ENCODE measurements around the gene PAGE2B.

- TF ChIP-seq POLR2AphosphoS5 (IDR thresholded peaks at IDR 0.05) (no peak), CTCF (IDR thresholded peaks at IDR 0.05) (peak in 5 of 7 experiments; percentile 39 to 79 (median 51)), EP300 (IDR thresholded peaks at IDR 0.05) (no peak), POLR2A (IDR thresholded peaks at IDR 0.05) (no peak)
These were observed 17.1 kb upstream of the PAGE2B start for GRCh38 chrX:55057675-55058249.
